Liver (tissue), 9 donors: ENCODE results near the gene ATP6V1G1. TPM values are rescaled to one million over a fixed set of nuclear protein-coding genes. Genes with fewer than 3 reads are reported as not detected.

Experiments
- DNase-seq: peaks from one replicate; pipeline ENCODE4 v3.0.0-alpha.2; 2017; ENCODE audit warnings: low spot score
- H3K27ac ChIP-seq, 2 donors: one replicate each; pipeline ENCODE4 v1.7.0; 2013; ENCODE audit warnings: inconsistent platforms in 2 of 2, low read length in 2 of 2, control low read depth in 1 of 2, low read depth in 1 of 2, mild to moderate bottlenecking in 1 of 2
- H3K27me3 ChIP-seq, 4 donors: one replicate each; pipeline versions ENCODE4 v1.6.1 to v1.7.0; 2013; ENCODE audit warnings: low read length in 3 of 4, inconsistent platforms in 1 of 4, mild to moderate bottlenecking in 1 of 4, moderate library complexity in 1 of 4; ENCODE audit not compliant: control insufficient read depth in 4 of 4, insufficient read depth in 4 of 4
- H3K36me3 ChIP-seq, 4 donors: one replicate each; pipeline versions ENCODE4 v1.6.1 to v1.7.0; 2013; ENCODE audit warnings: low read length in 3 of 4, mild to moderate bottlenecking in 3 of 4, low read depth in 1 of 4, moderate library complexity in 1 of 4; ENCODE audit not compliant: control insufficient read depth in 4 of 4, insufficient read depth in 3 of 4
- H3K4me1 ChIP-seq, 4 donors: one replicate each; pipeline versions ENCODE4 v1.6.1 to v1.7.0; 2013; ENCODE audit warnings: low read length in 3 of 4, mild to moderate bottlenecking in 3 of 4, moderate library complexity in 1 of 4; ENCODE audit not compliant: control insufficient read depth in 4 of 4, insufficient read depth in 4 of 4
- H3K4me3 ChIP-seq, 3 donors: one replicate each; pipeline versions ENCODE4 v1.6.1 to v1.7.0; 2013; ENCODE audit warnings: low read length in 3 of 3, control low read depth in 1 of 3, low read depth in 1 of 3, mild to moderate bottlenecking in 1 of 3
- H3K9ac ChIP-seq, 2 donors: one replicate each; pipeline ENCODE4 v1.7.0; 2013; ENCODE audit warnings: low read length in 2 of 2, mild to moderate bottlenecking in 2 of 2, moderate library complexity in 2 of 2, control low read depth in 1 of 2, low read depth in 1 of 2
- H3K9me3 ChIP-seq, 4 donors: one replicate each; pipeline versions ENCODE4 v1.6.1 to v1.7.0; 2013; ENCODE audit warnings: low read length in 3 of 4; ENCODE audit not compliant: control insufficient read depth in 4 of 4
- ATF3 ChIP-seq: IDR thresholded peaks from 2 replicates; pipeline ENCODE4 v1.6.1; 2016; ENCODE audit warnings: antibody characterized with exemption
- CTCF ChIP-seq: fragments of 150-350 bp; IDR thresholded peaks from 2 replicates; pipeline ENCODE4 v1.5.1; 2017; ENCODE audit warnings: improper control_type of control experiment, low read depth, low read length; ENCODE audit not compliant: missing input control
- EGR1 ChIP-seq, 2 donors: IDR thresholded peaks; 2 replicates each; pipeline ENCODE4 v1.6.1; 2016 to 2018; ENCODE audit warnings: antibody characterized with exemption in 2 of 2, low read depth in 2 of 2
- FOXA1 ChIP-seq: IDR thresholded peaks from 2 replicates; pipeline ENCODE4 v1.6.1; 2016; ENCODE audit warnings: antibody characterized with exemption
- FOXA2 ChIP-seq: IDR thresholded peaks from 2 replicates; pipeline ENCODE4 v1.6.1; 2016; ENCODE audit warnings: antibody characterized with exemption
- GABPA ChIP-seq, 2 donors: IDR thresholded peaks in 1 of 2; conservative IDR thresholded peaks in 1 of 2; 2 replicates each; pipeline ENCODE4 v1.6.1; 2016; ENCODE audit warnings: antibody characterized with exemption in 2 of 2, mild to moderate bottlenecking in 1 of 2, moderate library complexity in 1 of 2
- HNF4A ChIP-seq, 2 donors: conservative IDR thresholded peaks; 2 replicates each; pipeline ENCODE4 v1.6.1; 2016; ENCODE audit warnings: antibody characterized with exemption in 2 of 2, mild to moderate bottlenecking in 2 of 2
- HNF4G ChIP-seq: IDR thresholded peaks from 2 replicates; pipeline ENCODE4 v1.6.1; 2016; ENCODE audit warnings: antibody characterized with exemption
- JUND ChIP-seq, 2 donors: IDR thresholded peaks; 2 replicates each; pipeline ENCODE4 v1.6.1; 2016; ENCODE audit warnings: antibody characterized with exemption in 2 of 2
- MAX ChIP-seq: IDR thresholded peaks from 2 replicates; pipeline ENCODE4 v1.6.1; 2016; ENCODE audit warnings: antibody characterized with exemption
- NR2F2 ChIP-seq: IDR thresholded peaks from 2 replicates; pipeline ENCODE4 v1.6.1; 2016; ENCODE audit warnings: antibody characterized with exemption
- RAD21 ChIP-seq, 2 donors: IDR thresholded peaks; 2 replicates each; pipeline ENCODE4 v1.6.1; 2016; ENCODE audit warnings: antibody characterized with exemption in 2 of 2, mild to moderate bottlenecking in 2 of 2
- REST ChIP-seq: IDR thresholded peaks from 2 replicates; pipeline ENCODE4 v1.6.1; 2016; ENCODE audit warnings: antibody characterized with exemption, mild to moderate bottlenecking
- RXRA ChIP-seq, 2 donors: IDR thresholded peaks; 2 replicates each; pipeline ENCODE4 v1.6.1; 2017 to 2018; ENCODE audit warnings: antibody characterized with exemption in 2 of 2, mild to moderate bottlenecking in 1 of 2
- SP1 ChIP-seq: IDR thresholded peaks from 2 replicates; pipeline ENCODE4 v1.6.1; 2018; ENCODE audit warnings: antibody characterized with exemption, mild to moderate bottlenecking
- TAF1 ChIP-seq: conservative IDR thresholded peaks from 2 replicates; pipeline ENCODE4 v1.6.1; 2016; ENCODE audit warnings: antibody characterized with exemption, mild to moderate bottlenecking
- YY1 ChIP-seq: IDR thresholded peaks from 2 replicates; pipeline ENCODE4 v1.6.1; 2016; ENCODE audit warnings: antibody characterized with exemption, mild to moderate bottlenecking
- ZBTB33 ChIP-seq: IDR thresholded peaks from 2 replicates; pipeline ENCODE4 v1.6.1; 2016; ENCODE audit warnings: antibody characterized with exemption
- WGBS: extraction: QIAGEN DNeasy Blood & Tissue Kit; methylation state at CpG from one replicate; pipeline ENCODE4 v1.1.7; 2013; 5-methylcytosine and 5-hydroxymethylcytosine counted together
- polyA plus RNA-seq, 2 donors: library from polyadenylated mRNA; stranded (reverse) in 1 of 2; unstranded in 1 of 2; fragments of 200-250 nt in 1 of 2; fragments of >200 nt in 1 of 2; fragmentation: Nextera tagmentation in 1 of 2; extraction: Ambion mirVana in 1 of 2; gene quantifications; one replicate each; pipeline versions ENCODE4 v1.2.1 to v1.2.3, GENCODE V29; 2013 to 2015
- total RNA-seq, 2 donors: library from RNA; depleted of rRNA; stranded (reverse); fragments of >200 nt; gene quantifications; one replicate each; pipeline ENCODE4 v1.2.3, GENCODE V29; 2014
- donor health status: healthy.
- donor health status: healthy.
- donor health status: healthy.
- donor health status: healthy.
- donor health status: healthy.

ATP6V1G1 gene
- total and polyA plus RNA-seq, 4 donors = 41.4 to 152 (median 75.7) TPM

GRCh38 chr9:114607671-114608524 is 20.3 kb downstream of the ATP6V1G1 start:
- Histone ChIP-seq H3K9me3 (no peaks in the 10 kb centered on the region), H3K9ac (no peak overlapping the region), H3K36me3 (no peaks in the 10 kb centered on the region), H3K27ac (peak overlapping the region; percentile 62 to 74), H3K4me1 (peaks cover 3 to 37% (median 15%) of the 10 kb centered on the region in 4 donors), H3K27me3 (no peaks in the 10 kb centered on the region), H3K4me3 (no peak overlapping the region)
- no peak for TF ChIP-seq RAD21 (IDR thresholded peaks at IDR 0.05)
- TF ChIP-seq FOXA1 = no peak
- TF ChIP-seq ATF3 = no peak
- no peak for TF ChIP-seq JUND (IDR thresholded peaks at IDR 0.05)
- TF ChIP-seq MAX = no peak
- no peak for TF ChIP-seq HNF4G
- no peak for TF ChIP-seq EGR1 (IDR thresholded peaks at IDR 0.05; ENCODE audit: low read depth in 2 of 2)
- DNase-seq = no peak
- 91% methylated on average over 6 of the region's 6 CpGs for WGBS

GRCh38 chr9:114608525-114608796 is 20.9 kb downstream of the ATP6V1G1 start:
- Histone ChIP-seq H3K4me1 (peaks cover 3 to 34% (median 15%) of the 10 kb centered on the region in 4 donors), H3K4me3 (no peak overlapping the region), H3K36me3 (no peaks in the 10 kb centered on the region), H3K9me3 (no peaks in the 10 kb centered on the region), H3K27me3 (no peaks in the 10 kb centered on the region), H3K9ac (no peak overlapping the region), H3K27ac (no peak overlapping the region)
- DNase-seq = no peak
- TF ChIP-seq HNF4G (no peak), RAD21 (IDR thresholded peaks at IDR 0.05) (no peak), MAX (no peak), SP1 (no peak), CTCF (no peak), ZBTB33 (no peak), YY1 (no peak), RXRA (IDR thresholded peaks at IDR 0.05) (no peak), HNF4A (conservative IDR thresholded peaks at IDR 0.05) (no peak), GABPA (IDR thresholded peaks at IDR 0.05 in 1 of 2, conservative IDR thresholded peaks at IDR 0.05 in 1 of 2) (no peak), REST (no peak), NR2F2 (no peak), TAF1 (no peak), JUND (IDR thresholded peaks at IDR 0.05) (no peak), ATF3 (no peak), FOXA2 (no peak)
- 97% methylated on average over 2 of the region's 2 CpGs for WGBS
